Effector CD8-positive, alpha-beta T cell (primary cell): ENCODE data around the gene PIM3.
A peak's percentile ranks its signal among the peaks of the same experiment; 100 is the strongest.

Experiments used
- DNase-seq: peaks from one replicate; lab custom pipeline; 2025; lab: John Stamatoyannopoulos, UW

PIM3 gene

DNA sequence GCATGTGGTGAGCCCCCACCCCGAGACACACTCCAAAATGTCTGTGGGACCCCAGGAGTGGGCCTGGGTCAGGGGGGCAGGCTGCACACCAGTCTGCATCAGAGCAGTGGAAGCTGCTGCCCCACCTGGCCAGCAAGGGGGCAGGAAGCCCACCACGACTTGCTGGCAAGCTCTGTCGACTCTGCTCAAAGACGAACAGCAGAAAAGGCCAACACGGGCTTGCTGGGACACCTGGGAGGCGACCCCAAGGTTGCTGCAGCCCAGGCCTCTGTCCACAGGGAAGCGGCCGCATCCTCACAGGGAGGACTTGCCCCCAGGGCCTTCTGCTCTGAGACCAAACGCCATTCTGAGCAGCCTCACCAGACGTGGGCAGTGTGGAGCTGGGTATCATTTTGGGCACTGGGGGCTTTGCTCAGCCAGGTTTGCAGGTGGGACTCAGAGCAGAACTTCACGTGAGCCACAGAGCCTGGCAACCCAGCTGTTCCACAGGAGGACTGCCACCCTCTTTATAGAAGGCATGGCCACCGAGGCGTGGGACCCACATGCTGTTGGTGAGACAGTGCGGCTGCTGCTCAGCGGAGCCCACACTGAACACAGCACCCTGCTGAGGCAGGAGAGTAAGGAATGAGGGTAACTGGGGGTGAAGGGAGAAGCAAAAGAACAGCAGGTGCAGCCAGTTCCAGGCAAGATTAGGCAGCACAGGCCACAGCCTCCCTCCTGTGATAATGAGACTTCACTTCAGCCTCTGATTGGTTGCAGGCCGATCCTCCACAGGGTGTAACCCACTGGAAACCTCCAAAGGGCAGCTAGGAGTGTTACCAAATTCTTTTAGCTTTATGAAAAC lies 41.0 kb downstream of the PIM3 start:
- no peak for DNase-seq

DNA sequence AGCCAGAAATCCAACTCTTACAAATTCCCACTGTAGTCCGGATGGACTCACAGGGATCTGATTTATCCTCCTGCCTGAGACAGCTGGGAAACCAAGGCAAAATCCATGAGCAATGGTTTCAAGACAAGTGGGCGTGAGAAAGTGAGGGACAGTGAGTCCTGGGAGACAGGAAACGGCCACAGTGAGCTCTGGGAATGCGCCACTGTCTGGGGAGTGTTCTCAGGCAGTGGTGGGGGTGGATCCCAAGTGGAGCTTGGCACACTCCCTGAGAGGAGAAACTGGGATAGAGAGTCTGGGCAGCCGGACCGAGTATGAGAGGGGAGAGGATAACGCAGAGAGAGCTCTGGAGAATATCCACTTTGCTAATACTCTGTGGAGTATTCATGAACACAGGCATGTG lies 42.2 kb downstream of the PIM3 start:
- no peak for DNase-seq

DNA sequence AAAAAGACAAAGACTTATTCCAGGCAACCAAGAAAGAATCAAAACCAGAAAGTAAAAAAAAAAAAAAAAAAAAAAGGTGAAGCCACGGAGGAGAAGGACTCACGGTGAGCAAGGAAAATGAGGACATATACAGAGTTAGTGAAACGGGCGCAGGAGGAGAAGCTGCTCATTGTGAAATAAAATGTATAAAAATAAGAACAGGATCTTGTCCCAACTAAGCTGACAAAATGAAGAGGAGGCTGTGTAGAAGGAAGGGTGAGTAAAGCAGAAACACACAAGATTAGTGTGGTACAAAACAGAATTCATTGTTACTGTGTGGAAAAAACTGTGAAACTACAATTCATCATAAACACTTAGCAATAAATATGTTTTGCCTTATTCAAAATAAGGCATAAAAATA lies 44.3 kb downstream of the PIM3 start:
- no peak for DNase-seq

DNA sequence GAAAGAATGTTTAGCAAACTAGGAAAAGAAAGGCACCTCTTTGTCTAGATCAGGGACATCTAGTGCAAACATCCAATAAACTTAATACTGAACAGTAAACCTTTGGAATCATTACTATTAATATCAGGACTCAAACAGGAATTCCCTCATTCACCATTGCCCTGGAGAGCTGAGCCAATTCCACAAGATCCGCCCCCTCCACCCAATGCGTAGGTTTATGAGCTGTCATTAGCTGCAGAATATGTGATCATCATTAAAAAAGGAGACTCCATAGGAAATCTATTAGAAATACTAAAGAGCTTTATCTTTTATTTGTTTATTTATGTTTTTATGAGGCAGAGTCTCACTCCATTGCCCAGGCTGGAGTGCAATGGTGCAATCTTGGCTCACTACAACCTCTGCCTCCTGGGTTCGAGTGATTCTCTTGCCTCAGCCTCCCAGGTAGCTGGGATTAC lies 46.5 kb downstream of the PIM3 start:
- DNase-seq = no peak

DNA sequence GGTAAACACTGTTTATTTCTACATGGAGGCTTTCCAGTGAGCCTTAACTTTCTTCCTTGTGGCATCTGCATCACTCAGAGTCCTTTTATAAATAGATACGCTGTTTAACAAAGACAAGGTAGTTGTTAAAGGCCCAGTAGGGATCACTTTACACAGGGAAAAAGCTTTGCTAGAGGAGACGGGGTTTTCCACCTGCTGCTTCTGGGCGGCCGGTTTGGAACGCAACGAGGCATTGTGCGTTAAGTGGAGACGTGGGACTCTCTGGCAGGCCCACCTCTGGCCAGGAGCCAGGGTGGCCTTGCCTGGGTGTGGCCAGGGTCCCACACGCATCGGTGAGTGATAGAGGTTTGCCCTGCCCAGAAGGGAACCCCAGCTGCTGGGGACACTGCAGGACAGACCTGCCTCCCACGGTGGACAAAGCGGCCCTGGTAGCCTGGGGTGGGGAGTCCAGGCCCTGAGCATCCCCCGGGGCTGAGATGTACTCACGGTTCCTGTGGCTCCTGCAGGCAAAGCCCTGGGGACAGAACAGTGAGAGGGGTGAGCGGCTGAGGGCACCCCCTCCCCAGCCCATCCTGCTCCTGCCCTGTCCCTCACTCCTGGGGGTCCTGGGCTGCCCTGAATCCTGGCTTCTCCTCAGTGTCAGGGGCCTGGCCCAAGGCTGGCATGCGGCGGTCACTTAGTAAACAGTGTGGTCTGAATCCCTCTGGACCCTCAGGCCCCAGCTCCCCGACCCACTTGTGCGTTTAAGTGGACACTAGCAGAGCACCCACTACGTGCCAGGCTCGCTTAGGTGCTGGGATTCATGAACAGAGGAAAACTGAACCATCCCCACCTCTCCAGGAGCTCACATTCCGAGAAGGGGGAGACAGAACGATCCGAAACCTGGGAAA lies 47.8 kb downstream of the PIM3 start:
- DNase-seq = no peak

DNA sequence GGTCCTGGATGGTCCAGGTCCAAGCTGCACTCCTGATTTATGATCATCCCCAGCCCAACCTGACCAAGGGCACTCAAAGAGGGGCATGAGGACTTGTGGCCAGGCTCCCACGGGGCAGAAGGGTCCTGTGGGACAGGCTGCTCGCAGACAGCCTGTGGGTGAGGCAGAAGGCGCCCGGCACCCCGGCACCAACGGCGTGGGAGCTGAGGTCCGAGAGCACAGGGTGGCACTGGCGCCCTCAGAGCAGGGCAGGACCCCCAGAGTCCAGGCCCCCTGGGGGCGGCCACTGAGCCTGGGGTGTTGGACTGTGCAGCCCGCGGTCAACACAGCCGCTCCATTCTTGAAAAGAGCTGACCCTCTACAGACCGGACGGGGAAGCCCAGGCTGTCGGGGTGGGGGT lies 48.7 kb downstream of the PIM3 start:
- DNase-seq = no peak

DNA sequence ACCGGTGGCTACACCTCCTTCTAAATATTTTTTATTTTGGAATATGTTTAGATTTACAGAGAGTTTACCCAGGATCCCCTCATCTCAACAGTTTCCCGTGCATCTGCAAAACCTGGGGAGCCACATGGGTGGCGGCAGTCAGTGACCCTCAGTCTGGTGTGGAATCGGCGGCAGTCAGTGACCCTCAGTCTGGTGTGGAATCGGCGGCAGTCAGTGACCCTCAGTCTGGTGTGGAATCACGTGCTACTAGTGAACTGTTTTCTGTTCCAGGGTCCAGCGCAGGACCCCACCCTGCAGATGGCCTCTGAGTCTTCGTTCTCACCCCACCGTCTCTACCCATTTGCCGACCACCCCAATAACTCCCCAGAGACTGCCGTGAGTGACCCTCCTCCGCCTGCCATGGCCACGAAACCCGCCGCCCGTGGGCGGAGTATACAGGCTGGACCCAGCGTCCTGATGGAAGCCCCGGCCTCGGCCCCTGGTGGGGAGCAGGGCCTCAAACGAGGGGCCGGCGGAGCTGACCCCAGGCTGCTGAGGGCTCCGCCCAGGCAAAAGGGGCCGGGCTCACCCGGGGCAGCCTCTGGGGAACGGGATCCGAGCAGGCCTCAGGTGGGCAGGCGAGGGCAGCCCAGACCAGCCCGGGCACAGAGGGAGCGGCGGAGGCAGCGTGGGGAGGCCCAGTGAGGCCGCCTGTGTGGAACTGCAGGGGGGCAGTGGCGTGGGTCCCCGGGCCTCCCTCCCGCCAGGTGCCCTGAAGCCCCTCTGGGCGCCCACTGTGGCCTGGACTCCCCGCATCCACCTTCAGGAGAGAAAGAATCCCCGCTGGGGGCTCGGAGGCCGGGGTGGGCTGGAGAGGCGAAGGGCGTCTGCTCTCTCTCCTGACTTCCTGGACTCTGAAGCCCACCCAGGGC lies 49.4 kb downstream of the PIM3 start:
- no peak for DNase-seq

DNA sequence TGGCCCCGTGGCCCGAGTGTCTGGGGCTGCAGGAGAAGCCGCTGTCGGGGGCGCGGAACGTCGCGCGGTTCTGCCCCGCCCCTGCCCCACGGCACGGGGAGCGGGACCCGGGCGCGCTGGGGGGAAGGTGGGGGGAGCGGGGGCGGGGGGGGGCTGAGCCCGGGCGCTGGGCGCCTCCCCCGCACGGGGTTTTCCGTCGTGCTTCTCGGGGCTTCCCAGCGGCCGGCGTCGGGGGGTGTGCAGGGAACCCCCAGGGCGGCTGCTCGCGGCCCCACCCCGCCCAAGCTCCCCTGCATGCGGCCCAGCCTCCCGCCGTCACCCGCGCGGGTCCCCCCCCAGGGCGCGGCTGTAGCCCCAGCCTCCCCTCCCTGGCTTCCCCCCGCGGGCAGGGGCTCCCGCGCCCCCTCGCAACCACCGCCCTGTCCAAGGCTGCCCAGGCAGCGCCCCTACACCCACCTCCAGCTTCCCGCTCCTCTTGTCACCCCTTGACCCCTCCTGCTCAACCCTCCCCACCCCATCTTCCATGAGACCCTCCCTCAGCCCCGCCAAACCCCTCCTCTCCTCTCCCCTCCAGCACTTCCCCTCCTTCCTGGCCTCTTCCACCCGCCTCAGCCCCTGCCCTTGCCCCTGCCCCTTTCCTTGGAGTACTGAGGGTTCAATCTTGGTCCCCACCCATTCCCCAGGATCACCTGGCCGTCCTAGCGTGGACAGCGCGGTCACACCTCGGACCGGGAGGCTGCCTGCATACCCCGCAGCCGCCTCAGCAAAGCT lies 50.3 kb downstream of the PIM3 start:
- peak; percentile 60 for DNase-seq

DNA sequence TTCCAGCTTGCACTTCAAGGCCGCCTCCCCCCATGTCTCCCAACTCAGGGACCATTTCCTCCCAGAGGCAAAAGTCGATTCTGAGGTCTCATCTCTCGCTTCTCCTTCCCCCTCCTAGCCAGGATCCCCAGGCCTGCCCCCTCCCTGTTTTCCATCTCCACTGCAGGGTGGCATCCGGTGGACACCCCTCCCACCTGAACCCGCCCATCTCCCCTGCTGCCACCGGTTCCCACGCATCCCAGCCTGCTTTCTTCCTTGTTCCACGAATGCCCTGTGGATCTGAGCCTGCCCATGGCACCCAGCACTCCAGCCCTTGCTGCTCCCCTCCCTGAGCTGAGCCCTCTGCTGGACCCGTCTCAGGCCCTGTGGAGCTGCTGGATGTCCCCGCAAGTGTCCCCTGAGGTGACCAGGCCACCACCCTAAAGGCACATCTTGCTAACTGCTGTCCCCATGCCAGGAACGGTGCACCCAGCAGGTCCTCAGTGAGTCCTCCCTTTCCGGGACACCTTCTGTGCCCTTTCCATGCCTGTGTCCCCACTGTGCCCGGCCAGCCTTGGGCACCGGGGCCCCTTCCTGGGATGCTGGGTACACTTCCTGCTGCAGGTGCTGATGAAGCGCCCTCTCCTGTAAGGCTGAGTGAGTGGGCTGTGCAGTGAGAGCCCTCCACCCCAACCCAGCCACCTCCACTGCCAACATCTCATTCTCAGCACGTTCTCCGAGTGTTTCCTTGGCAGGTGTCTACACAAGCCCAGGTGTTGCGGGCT lies 51.1 kb downstream of the PIM3 start:
- DNase-seq = no peak

DNA sequence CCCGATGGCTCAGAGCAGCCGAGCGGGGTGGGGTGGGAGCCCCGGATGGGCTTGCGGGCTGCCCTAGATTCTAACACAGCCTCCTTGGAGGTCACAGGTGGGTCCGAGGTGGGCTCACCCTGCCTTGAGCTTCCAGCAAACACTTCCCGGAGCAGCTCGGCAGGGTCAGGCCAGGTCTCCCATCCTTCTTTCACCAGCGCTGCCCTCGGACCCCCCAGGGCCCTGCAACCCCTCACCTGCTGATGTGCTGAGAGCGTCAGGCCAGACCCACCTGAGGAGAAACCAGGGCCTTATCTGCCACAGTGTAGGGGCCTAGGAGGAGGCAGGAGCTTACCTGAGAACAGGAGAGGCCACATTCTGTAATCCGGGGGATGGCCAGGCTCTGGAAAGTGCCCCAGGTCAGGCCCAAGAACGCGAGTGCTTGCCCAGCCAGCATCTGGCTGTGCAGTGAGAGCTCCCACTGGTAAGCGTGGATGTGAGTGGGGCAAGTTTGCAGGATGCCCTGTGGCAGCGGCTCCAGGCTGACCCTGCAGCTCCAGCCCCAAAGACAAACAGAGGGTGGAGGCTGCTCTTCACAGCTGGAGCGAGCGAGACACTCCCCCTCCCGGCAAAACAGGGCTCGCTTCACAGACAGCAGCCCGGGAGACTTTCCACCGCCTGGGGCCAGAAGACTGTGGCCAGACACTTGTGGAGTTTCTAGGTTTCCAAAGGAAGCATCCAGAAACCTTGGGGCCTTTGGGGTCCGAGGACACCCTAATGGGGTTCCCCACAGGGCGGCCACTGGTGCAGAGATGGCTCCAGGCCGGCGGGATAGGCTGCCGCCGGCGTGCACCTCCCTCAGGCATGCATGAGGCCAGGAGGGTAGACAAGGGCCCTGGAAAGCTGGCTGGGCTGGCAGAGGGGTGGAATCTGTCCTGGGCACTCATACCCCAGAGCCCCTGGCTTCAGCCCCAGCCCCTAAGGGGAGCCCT lies 51.9 kb downstream of the PIM3 start, which contains the start of gene IL17REL:
Gene IL17REL (minus strand): TSS at position 555 of the 971 bp plus-strand sequence. CDS start 119 bp downstream, at position 436.
- DNase-seq = no peak
